NCI-H524 (cell line): Measurements from ENCODE around the gene S1PR3.
"Not testable (repeated sequence)": the region's sequence is repeated elsewhere in the genome, so short reads cannot be mapped to it uniquely, and the experiment has no call there.

Experiments
- DNase-seq, 2 experiments: peaks; one replicate each; lab custom pipeline; 2025; lab: John Stamatoyannopoulos, UW

S1PR3 gene

DNA sequence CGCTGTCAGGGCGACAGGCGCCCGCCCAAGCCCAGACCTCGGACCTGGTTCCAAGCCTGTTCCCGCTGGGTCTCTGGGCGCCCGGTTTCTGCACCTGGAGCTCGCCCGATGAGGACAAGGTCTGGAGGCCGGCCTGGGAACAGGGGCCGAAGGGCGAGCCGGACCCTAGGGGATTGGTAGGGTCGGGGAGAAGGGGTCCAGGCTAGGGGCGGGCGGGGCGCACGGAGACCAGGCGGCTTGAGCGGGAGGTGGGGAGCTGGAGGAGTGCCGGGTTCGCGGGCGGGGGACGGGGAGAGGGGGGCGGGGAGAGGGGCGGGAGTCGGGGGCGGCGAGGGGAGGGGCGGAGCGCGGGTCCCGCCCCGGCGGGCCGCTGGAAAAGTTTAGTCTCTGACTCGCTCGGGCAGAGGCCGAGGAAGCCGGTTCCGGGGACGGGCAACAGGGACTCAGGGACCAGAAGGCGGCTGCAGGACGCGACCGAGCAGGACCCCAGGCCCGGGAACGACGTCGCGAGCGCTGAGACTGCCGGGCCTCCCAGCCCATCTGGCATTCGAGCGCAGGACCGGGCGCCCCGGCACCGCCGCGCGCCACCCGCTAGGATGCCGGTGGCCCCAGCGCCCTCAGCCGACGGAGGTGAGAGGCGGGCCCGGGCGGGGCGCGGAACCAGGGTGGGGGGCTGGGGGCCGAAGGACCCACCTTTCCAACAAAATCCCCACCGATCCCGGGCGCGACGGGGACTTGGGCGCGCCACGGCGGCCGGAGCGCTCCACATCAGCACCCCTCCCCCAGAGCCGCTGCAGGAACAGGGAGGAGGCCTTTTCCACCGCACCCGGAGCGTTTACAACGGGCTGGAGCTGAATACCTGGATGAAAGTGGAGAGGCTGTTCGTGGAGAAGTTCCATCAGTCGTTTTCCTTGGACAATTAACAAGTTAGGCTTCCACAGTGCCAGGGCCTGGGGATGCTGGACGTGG, at the start of gene S1PR3:
TSS of gene S1PR3 (plus strand) at position 403 of the 969 bp plus-strand sequence. CDS start 9,733 bp downstream, outside the sequence.
- peak in 1 of 2 experiments; percentile 14 for DNase-seq

DNA sequence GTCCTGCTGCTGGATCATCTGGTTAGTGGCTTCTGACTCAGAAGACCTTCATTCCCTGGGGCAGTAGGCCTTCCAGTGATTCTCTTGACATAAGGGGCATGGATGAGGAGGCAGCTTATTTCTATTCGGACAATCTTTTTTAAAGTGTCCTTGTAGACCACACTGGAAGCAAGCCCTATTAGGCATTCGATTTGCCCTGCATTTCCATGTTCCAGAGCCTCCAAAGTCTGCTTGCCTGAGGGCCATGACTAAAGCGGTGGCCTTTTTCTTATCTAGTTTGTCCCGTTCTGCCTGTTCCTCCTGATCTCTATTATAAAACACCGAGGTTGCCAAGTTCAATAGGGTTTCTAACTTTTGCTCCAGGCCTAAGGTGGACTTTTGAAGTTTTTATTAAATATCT, 49.7 kb upstream of the S1PR3 start:
- DNase-seq = not testable (repeated sequence)

DNA sequence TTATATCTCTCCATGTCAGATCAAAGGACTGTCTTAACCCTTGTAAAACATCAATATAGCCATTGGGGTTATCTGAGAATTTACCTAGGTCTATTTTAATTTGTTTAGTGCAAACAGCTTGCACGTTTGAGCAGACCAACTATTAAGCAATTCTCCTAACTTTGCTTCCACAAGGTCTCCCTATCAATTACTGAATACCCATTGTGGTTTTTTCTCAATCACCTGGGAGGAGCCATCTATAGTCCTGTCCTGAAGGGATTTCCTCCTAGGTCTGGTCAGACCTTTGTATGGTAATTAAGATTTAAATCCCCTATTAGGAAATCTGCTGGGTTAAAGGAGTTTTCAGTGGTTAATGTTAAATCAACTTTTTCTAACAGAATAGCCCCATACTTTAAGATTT, 48.9 kb upstream of the S1PR3 start:
- no peak for DNase-seq

GRCh38 chr9:88945636-88946333, 45.5 kb upstream of the S1PR3 start:
- DNase-seq = no peak

- DNase-seq = no peak
Measured at GRCh38 chr9:88947581-88948573, 43.4 kb upstream of the S1PR3 start.

DNA sequence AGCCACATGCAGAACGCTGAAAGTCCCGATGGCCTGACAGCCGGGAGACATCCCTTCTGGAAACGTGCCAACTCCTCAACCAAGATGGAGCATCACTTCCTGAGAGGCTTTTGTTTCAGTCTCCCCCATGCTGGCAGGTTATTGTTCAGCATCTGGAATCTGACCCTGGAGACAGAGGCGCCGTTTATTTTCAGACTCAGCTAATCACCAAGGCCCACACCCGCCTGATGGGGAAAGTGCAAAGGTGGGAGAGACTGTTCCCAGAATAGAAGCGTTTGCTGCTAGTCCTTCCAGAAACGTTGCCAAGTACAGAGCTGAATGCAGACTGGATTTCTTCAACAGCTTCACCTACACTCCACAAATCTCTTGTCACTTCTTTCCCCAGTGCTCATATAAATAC, 41.8 kb upstream of the S1PR3 start:
- peak; percentile 55 to 79 for DNase-seq

DNA sequence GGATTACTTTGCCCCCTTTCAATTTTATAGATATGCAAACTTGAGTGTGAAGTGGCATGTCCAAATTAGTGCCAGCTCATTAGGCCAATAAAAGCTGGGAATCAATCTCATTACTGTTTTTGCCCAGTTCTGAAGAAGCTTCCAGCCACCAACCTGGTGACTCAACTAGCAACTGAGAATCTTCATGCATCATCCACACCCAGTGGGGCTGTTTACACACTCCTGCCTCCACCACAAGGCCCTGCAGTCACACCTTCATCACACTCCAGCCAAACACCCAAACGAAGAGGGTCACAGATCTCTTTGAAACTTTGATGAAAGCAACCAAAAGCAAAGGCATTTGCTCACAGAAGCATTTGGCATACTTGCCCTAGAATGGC, 41.3 kb upstream of the S1PR3 start:
- DNase-seq = peak in 1 of 2 experiments; percentile 8

DNA sequence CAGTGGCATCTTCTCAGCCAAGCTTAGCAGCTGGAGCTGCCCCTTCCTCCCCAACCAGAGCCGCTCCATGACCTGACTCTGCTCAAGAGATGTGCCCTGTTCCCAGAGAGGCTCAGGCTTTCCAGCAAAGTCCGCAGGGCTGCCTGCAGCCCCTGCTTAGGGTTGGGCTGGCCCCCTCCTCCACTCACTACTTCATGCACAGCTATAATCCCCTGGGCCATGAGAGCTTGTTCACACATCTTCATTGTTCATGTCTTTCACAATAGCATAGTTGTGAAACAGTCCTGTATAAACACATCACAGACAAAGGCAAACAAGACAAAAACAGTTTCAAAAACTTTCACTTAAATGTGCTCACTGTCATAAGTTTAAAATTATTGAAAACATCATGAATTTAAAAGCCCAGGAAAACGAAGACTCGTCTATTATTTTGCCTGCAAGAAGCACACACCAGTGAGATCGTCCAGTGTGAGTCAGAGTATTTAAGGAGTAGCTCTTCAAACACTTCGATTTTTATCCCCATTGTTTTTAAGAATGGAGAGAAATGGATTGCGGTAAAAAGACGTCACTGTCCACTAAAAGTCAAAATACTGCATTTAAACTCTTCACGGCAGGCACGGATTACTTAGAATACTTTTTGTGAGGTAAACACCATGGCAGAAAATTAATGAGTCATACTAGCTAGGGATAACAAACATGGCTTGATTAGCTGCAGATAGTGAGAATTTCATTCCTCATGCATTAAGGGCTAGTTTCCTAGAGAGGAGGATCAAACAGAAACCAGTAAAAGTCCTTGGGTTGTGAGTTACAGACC, 40.7 kb upstream of the S1PR3 start:
- no peak for DNase-seq

GRCh38 chr9:88951155-88951542, 40.1 kb upstream of the S1PR3 start:
- DNase-seq = no peak

- no peak for DNase-seq
Measured at GRCh38 chr9:88952086-88952615, 39.1 kb upstream of the S1PR3 start.

DNA sequence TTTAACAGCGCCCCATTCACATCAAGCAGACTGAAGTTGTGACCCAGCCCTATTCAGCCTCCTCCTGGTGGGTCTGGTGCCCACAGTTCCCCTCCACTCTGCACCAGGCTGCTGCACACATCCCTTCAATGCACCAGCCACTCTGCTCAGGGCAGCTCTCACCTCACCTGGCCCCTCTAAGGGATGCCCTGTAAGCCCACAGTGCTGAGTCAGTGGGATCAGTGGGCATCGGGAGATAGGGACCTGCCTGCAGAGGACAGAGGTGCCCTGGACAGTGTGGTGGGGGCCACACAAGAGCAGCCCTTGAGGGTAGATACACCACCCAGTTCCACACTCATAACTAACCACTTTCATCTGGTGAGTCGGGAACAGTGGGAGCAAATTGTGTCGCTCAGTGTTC, 38.3 kb upstream of the S1PR3 start:
- no peak for DNase-seq

GRCh38 chr9:88953381-88954029, 37.8 kb upstream of the S1PR3 start:
- no peak for DNase-seq

DNA sequence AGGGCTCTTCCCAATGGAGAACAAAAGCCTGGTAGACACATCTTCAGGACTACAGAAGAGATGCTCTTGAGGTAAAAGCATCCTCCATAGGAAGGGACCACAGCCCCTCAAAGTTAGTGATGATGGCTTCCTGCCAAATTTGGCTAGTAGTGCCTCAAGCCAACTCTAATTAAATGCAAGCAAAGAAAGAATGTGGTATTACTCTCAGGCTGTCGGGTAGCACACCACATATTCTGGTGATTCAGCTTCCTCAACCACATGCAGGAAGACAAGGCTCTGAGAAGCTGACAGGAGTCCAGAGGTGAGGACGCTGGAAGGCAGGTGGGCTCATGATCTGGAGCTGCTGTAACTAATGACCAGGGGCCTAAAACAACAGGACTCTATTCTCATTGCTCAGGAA, 37.2 kb upstream of the S1PR3 start:
- no peak for DNase-seq

- no peak for DNase-seq
Measured at GRCh38 chr9:88957526-88957925, 33.7 kb upstream of the S1PR3 start.

DNA sequence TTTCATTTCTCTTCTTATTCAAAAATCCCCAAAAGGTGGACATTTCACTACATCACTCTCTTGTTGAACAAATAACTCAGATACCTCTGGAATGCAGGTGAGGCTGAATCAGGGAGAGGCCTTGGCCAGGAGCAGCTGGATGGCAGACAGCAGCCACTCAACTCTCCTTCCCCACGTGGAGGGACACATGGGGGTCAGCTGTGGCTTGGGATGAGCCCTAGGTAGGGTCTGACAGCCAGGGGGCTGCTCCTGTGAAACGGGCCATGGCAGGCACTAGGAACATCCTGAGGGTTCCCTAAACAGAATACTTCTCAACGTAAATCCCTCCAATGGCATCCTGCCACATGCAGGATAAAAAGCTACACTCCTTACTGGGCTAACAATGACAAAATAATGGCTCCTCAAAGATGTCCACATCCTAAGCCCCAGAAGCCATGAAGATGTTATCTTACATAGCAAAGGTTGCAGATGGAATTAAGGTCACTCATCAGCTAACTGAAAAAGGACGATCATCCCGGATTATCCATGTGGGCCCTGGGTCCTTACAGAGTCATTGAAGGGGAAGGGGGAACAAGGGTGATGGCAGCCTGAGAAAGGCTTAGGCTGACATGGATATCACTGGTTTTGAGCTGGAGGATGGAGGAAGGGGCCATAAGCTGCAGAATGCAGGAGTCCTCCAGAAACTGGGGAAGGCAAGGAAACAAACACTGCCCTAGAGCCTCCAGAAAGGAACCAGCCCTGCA, 31.4 kb upstream of the S1PR3 start:
- DNase-seq = peak; percentile 16 to 34

- DNase-seq = no peak
Measured at GRCh38 chr9:88960632-88961031, 30.6 kb upstream of the S1PR3 start.

- DNase-seq = no peak
Measured at GRCh38 chr9:88965473-88965872, 25.8 kb upstream of the S1PR3 start.

DNA sequence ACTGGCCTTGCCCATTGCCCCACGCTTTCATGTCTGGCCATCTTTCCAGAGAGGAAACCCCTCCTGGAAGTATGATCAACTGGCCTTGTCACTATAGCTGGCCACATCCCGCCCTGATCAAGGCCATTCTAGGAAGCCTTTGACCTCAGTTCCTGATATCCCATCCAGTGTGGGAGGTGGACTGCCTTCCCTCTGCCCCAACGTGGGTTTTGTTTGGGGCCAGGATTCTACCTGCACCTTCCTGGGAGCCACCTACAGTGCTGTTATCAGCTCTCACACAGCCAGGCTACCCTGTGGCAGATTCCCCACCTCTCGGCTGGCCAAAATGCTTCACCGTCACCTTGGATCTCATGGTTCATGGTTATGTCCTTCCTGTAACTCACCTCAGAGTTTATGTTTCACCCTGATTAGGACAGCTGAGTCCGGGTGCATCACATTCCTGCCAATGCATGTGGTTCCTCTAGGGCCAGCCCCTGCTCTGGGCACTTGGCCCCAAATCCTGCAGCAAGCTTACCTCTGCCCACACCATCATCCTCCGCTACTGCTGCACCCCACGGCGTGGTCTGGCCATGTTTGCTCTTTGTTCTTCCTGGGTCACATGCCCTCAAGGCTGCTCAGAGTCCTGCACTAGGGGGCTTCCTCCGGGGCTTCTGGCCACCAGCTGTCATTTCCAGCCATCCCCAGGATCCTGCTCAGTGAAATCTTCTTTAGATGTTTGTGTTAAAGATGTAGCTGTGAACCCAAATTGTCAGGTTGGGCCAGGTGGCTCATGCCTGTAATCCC, 24.2 kb upstream of the S1PR3 start:
- no peak for DNase-seq

GRCh38 chr9:88968799-88969198, 22.5 kb upstream of the S1PR3 start:
- no peak for DNase-seq
